HG03139 (cell line): ENCODE measurements around the gene CFAP45.

Source experiments
- ATAC-seq: cut with Tn5 transposase; IDR thresholded peaks from one replicate; pipeline ENCODE4 v1.9.1; 2021; ENCODE audit not compliant: unreplicated experiment

The CFAP45 gene

GRCh38 chr1:159924791-159925718, 25.1 kb upstream of the CFAP45 start, which contains the start of gene TAGLN2:
Gene TAGLN2 (minus strand): TSS chr1:159925507. CDS start chr1:159920509, 4,998 bp downstream.
- ATAC-seq, result peak; percentile 53

DNA sequence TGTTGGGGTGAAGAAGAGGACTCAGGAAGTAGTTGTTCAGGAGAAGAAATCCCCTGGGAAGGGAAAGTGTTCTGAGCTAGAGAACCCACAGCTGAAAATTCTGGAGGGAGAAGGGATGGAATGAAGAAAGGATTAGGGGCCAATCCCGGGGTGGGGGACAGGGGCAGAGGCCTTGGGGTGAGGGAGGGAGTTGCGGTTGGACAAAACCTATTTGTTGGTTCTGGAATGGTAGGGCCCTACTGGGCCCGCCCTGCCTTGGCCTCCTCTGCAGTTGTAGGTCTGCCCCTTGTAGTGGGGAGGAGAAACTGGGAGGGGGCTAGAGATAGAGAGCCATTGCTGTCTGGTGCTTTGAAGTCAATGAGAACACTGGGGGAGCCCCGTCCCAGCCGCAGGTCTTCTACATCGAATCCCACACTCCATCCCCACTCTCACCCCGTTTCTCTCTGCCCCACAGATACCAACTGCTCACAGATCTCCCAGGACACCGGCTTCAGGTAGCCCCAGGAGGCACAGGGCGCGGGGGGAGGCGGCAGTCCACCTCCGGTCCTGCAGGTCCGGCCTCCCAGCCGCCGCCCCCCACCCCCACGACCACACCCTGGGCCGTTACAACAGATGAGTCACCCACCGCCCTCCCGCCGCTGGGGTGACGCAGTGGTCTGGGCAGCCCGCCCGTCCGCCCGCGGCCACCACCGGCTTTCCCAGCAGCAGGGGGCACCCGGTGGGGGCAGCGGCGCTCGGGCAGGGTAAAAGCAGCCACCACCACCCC, 24.2 kb upstream of the CFAP45 start:
- peak; percentile 13 for ATAC-seq

- peak; percentile 19 for ATAC-seq
Measured at GRCh38 chr1:159923203-159924024, 23.4 kb upstream of the CFAP45 start.

DNA sequence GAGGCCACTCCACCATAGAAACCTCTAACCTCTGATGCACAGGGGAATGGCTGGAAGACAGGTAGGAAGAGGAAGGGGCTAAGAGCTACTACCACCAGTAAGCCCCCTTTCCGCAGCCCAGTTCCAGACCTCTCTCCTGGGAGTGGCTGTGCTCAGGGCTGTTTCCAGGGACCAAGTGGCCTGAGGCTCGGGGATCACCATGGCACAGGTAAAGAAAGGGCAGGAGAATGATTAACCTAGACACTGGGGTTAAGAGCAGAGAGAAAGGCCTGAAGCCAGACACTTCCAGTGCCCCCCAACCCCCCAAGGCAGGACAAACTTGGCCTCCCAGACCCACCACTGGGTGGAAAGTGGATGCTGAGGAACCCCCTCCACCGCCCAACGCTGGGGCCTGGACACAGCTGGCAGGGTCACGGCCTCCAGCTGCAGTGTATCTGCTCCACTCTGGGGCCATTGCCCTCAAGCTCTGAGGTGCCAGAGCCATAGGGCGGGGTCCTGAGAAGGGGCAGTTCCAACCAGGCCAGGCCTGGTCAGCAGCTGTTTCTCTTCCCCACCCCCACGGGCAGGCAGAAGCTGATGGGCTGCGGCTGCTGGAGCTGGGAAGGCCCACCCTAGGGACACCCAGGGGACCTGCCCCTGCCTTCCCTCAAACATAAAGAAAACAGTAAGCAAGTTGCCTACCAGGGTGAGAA, 22.7 kb upstream of the CFAP45 start:
- ATAC-seq, result no peak

GRCh38 chr1:159921700-159922504, 21.9 kb upstream of the CFAP45 start:
- ATAC-seq, result no peak

DNA sequence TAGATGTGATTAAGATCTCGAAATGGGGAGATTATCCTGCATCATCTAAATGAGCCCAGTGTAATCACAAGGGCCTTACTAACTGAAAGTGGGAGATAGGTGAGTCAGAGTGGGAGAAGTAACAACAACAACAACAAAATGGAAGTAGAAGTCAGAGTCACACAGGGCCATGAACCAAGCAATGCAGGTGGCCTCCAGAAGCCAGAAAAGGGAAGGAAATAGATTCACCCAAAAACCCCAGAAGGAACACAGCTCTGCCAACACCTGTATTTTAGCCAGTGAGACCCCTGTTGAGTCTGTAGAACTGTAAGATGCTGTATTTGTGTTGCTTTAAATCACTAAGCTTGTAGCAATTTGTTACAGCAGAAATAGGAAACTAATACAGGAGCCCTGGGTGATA, 21.3 kb upstream of the CFAP45 start:
- peak; percentile 22 for ATAC-seq

DNA sequence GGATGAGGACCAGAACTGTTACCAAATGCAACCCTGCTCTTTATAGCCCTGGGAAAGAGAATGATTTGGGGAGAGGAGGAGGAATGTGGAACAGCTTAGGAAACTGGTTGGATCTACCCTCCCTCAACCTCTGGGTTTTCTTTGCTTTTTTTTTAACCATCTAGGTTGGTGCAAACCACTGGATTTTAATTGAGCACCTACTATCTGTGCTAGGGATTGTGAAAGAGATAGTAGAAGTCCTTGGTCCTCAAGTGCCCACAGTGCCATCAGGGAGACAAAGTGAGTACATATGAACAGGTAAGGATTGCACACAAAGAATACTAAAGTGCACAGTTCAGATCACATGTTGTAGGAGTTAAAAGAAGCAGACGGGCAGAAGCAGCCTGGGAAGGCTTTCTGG, 20.7 kb upstream of the CFAP45 start:
- ATAC-seq, result no peak

DNA sequence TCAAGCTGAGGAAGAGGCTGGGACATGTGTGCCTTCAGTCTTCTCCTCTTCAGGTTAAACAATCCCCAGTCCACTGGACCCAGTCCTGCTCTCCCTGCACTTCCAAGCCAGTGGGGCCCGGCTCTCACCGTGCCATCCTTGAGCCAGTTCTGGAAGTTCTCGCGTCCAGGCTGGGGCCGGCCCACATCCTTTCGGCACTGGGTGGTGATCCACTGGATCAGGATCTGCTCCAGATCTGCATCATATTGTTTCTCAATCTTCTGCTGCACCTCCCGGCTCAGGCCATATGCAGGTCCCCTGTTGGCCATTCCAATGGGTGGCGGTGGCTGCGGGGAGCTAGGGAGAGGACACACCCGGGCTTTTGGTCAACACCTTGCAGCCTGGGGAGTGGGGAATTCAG, 20.2 kb upstream of the CFAP45 start:
- no peak for ATAC-seq

GRCh38 chr1:159919236-159919865, 19.4 kb upstream of the CFAP45 start:
- ATAC-seq, result no peak

GRCh38 chr1:159918352-159919200, 18.6 kb upstream of the CFAP45 start:
- ATAC-seq, result no peak

DNA sequence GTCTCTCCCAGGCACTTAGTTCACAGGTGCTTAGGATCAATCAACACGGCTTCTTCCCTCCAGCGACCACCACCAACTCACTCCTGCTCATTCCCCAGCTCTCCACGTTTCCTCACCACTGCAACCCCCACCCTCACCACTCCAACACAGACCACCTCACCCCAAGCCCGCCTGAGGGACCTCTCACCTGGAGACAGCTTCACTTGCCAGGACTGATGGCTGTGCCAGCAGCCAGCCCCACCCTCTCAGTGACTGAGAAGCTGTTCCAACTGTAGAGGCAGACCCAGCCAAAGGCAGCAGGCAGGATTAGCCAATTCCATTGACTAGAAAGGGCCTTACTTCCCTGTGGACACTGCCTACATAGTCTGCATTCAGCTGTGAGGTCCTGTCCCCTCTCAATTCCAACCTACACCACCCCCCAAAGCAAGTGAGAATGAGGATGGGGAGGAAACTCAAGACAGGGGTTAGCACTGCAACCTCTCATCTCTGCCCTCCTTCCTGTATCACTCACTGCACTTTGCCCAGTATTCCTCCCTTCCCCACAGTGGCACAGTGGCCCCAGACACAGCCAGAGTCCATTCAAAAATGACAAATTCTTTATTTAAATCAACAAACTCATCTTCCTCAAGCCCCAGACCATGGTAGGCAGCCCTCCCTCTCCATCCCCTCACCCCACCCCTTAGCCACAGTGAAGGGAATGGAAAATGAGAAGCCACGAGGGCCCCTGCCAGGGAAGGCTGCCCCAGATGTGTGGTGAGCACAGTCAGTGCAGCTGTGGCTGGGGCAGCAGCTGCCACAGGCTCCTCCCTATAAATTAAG, 17.8 kb upstream of the CFAP45 start:
- no peak for ATAC-seq

GRCh38 chr1:159916242-159917051, 16.5 kb upstream of the CFAP45 start:
- no peak for ATAC-seq

DNA sequence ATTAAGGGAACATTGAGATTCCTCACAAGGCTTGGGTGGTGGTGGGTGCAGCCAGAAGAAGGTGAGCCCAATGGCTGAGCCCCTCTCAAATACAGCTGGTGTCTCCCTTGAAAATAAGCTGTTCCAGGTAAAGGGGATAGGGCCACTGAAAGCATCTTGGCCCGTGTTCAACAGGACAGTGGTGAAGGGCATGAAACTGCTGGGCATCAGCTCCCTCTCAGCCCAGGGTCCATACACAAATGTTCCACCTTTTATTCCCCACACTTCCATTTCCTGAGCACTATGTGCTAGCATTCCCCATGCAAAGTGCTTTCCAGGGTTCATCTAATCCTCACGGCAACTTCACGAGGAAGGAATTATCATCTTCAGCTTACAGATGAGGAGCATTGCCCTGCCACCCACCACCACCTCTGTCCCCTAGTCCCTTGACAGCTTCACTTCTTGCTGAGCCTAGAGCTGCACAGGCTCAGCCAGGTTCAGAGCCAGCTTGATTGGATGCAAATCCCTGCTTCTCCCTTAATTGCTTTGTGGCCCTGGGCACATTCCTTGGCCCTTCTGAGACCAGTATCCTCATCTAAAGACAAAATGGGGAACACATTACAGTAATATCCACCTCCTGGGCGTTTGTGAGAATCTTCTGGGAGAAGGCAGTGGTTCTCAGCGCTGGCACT, 15.7 kb upstream of the CFAP45 start:
- no peak for ATAC-seq

GRCh38 chr1:159914252-159915018, 14.5 kb upstream of the CFAP45 start:
- no peak for ATAC-seq

- ATAC-seq, result no peak
Measured at GRCh38 chr1:159913451-159914192, 13.7 kb upstream of the CFAP45 start.
